Naive thymus-derived CD4-positive, alpha-beta T cell (primary cell): ENCODE data around the gene USP22. TPM values are rescaled to one million over a fixed set of nuclear protein-coding genes. Genes with fewer than 3 reads are reported as not detected.

ENCODE experiments used
- ATAC-seq: fragments of 150-1000 bp; cut with Tn5 transposase; 2 replicates; pipeline ENCODE4 v1.10.0; 2021; ENCODE audit warnings: mild to moderate bottlenecking, moderate library complexity
- CTCF ChIA-PET: fragments of 350-600 bp; sonication (Branson Sonifier 250); formaldehyde crosslinking; loops from one replicate; lab custom pipeline; 2021; ENCODE audit warnings: antibody characterized with exemption; lab: Charles Lee
- POLR2A ChIA-PET: fragments of 350-600 bp; sonication (Branson Sonifier 250); formaldehyde crosslinking; loops from one replicate; lab custom pipeline; 2021; ENCODE audit warnings: antibody characterized with exemption, inconsistent platforms; lab: Charles Lee
- DNase-seq, 9 donors: peaks; one replicate each; pipeline versions ENCODE4 v3.0.0 to v3.0.0-alpha.2; 2020 to 2022; ENCODE audit warnings: mixed read lengths in 1 of 9
- H3K27ac ChIP-seq: one replicate; pipeline ENCODE4 v1.7.0; 2013; ENCODE audit warnings: mild to moderate bottlenecking, low read depth, low read length, moderate library complexity
- H3K27me3 ChIP-seq, 2 donors: one replicate each; pipeline ENCODE4 v1.7.0; 2013; ENCODE audit warnings: low read length in 2 of 2, mild to moderate bottlenecking in 2 of 2, moderate library complexity in 2 of 2; ENCODE audit not compliant: control insufficient read depth in 2 of 2, insufficient read depth in 2 of 2
- H3K36me3 ChIP-seq, 3 experiments: 1 replicate in 2 of 3; 2 replicates in 1 of 3; pipeline ENCODE4 v1.7.0; 2013; ENCODE audit warnings: low read length in 3 of 3, mild to moderate bottlenecking in 3 of 3, moderate library complexity in 1 of 3; ENCODE audit not compliant: insufficient read depth in 3 of 3, control insufficient read depth in 2 of 3
- H3K4me1 ChIP-seq, 2 donors: one replicate each; pipeline ENCODE4 v1.7.0; 2013; ENCODE audit warnings: low read length in 2 of 2, mild to moderate bottlenecking in 2 of 2, moderate library complexity in 1 of 2; ENCODE audit not compliant: control insufficient read depth in 2 of 2, insufficient read depth in 2 of 2
- H3K4me3 ChIP-seq: 2 replicates; pipeline ENCODE4 v1.7.0; 2013; ENCODE audit warnings: mild to moderate bottlenecking, low read length
- H3K9me3 ChIP-seq, 3 experiments: 1 replicate in 2 of 3; 2 replicates in 1 of 3; pipeline ENCODE4 v1.7.0; 2013; ENCODE audit warnings: low read length in 3 of 3; ENCODE audit not compliant: control insufficient read depth in 2 of 3
- H3K27ac Mint-ChIP-seq, 9 donors: one replicate each; pipeline ENCODE4 v1.8.0; 2020 to 2022; ENCODE audit warnings: mixed read lengths in 9 of 9, mild to moderate bottlenecking in 8 of 9, moderate library complexity in 5 of 9, inconsistent platforms in 2 of 9
- H3K27me3 Mint-ChIP-seq, 5 donors: one replicate each; pipeline ENCODE4 v1.8.0; 2021 to 2022; ENCODE audit warnings: mixed read lengths in 5 of 5, mild to moderate bottlenecking in 1 of 5
- H3K36me3 Mint-ChIP-seq, 5 donors: one replicate each; pipeline ENCODE4 v1.8.0; 2020 to 2022; ENCODE audit warnings: mixed read lengths in 5 of 5, mild to moderate bottlenecking in 3 of 5, inconsistent platforms in 1 of 5
- H3K4me1 Mint-ChIP-seq, 7 donors: one replicate each; pipeline ENCODE4 v1.8.0; 2020 to 2022; ENCODE audit warnings: mixed read lengths in 7 of 7, mild to moderate bottlenecking in 3 of 7, inconsistent platforms in 1 of 7
- H3K4me3 Mint-ChIP-seq, 10 donors: one replicate each; pipeline ENCODE4 v1.8.0; 2020 to 2022; ENCODE audit warnings: mild to moderate bottlenecking in 10 of 10, mixed read lengths in 10 of 10, moderate library complexity in 6 of 10, inconsistent platforms in 2 of 10
- H3K9me3 Mint-ChIP-seq, 11 donors: one replicate each; pipeline ENCODE4 v1.8.0; 2020 to 2022; ENCODE audit warnings: mixed read lengths in 11 of 11, mild to moderate bottlenecking in 4 of 11, inconsistent platforms in 1 of 11, moderate library complexity in 1 of 11
- intact Hi-C, 2 donors: fragments of 100-400 bp; cut with micrococcal nuclease; formaldehyde crosslinking; loops; one replicate each; pipeline ENCODE4 v1.15.1; 2023
- polyA plus RNA-seq, 2 donors: library from polyadenylated mRNA; unstranded; fragments of 300-500 nt; fragmentation: Illumina TruSeq; gene quantifications; one replicate each; pipeline ENCODE4 v1.2.3, GENCODE V29; 2021
- total RNA-seq, 6 experiments: library from RNA in 5 of 6; stranded (reverse) in 5 of 6; gene quantifications; 1 replicate in 5 of 6; 2 replicates in 1 of 6; pipeline ENCODE4 v1.2.3 and lab custom pipeline; 2021 to 2026

The USP22 gene
- total RNA-seq = 100 to 1,000 TPM; 134 to 172 (median 159) TPM
- 10 to 100 TPM; 35.0 to 50.7 TPM for polyA plus RNA-seq
- 248 reads per million, percentile 95 among the genes with 10 or more reads in this experiment for total RNA-seq (lab: John Stamatoyannopoulos, UW)

DNA sequence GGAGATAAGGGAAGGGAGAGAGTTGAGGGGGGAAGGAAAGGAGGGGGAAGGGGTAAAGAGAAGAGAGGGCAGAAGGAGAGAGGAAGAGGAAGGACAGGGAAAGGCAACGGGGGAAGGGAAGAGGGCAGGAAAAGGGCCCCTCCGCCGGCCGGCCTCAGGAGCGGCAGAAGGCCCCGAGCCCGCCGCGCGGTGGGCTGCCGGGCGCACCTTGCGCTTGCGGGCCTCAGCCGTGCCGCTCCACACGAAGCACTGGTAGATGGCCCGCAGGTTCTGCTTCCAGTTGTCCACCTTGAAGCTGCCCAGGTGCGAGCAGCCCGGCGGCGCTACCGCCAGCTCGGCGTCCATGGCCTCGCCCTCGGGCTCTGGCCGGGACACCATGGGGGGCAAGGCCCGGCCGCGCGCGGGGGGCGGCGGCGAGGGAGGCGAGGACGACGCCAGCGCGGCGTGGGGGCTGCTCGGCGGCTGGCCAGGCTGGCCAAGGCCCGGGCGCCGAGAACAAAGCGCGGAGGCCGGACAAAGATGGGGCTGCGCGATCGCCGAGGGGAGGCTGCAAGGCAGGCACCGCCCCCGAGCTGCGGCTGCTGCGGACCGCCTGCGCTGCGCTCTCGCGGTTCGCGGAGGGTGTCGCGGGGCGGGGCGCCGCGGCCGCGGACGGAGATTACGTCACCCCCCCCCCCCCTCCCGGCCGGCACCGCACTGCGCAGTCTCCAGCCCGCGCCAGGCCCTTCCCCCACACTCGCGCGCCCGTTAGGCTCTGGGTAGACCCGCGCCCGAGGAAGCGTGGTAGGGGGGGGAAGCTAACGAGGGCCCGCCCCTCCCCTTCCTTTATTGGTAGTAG lies at the start of gene USP22:
Gene USP22, minus strand, starts transcription at position 554 of the 838 bp plus-strand sequence. Its CDS starts 176 bp downstream, at position 378.
- intact Hi-C loops = loop anchor here (1.0 to 10.0 kb wide), 18 partner anchors 8 to 1665 kb away; partner anchors contain the start of genes DHRS7B (in 2 of the 2), MAP2K3 (in 2 of the 2), NATD1 (in 2 of the 2) and TMEM11 (in 2 of the 2)
- Histone ChIP-seq H3K4me3 (peak within 1 kb of the TSS; percentile 79), H3K27ac (peak within 1 kb of the TSS; percentile 100), H3K4me1 (peaks cover 12 to 23% of the 10 kb centered on the region in 2 donors), H3K36me3 (peaks cover 0 to 5% (median 1%) of the 10 kb centered on the region in 3 experiments), H3K27me3 (no peaks in the 10 kb centered on the region), H3K9me3 (no peaks in the 10 kb centered on the region)
- Mint-ChIP-seq H3K27ac (peak within 1 kb of the TSS; percentile 91 to 97 (median 94)), H3K4me3 (peak within 1 kb of the TSS; percentile 90 to 97 (median 94)), H3K9me3 (peaks cover 0 to 2% (median 0%) of the 10 kb centered on the region in 11 donors), H3K36me3 (peaks cover 0 to 2% (median 0%) of the 10 kb centered on the region in 5 donors), H3K27me3 (no peaks in the 10 kb centered on the region), H3K4me1 (peaks cover 18 to 49% (median 35%) of the 10 kb centered on the region in 7 donors)
- ATAC-seq (peak; percentile 65), DNase-seq (peak in 3 of 9 donors; percentile 84 to 93 (median 89))
- ChIA-PET POLR2A (interaction anchor here (0.6 to 3.3 kb wide), 21 partner anchors 8 to 1065 kb away, joined by 3 to 20 read pairs (median 4); partner anchors contain the start of genes AKAP10, DHRS7B, NATD1 and TMEM11), CTCF (interaction anchor here (0.8 to 2.3 kb wide), 13 partner anchors 8 to 470 kb away, joined by 3 to 10 read pairs (median 5); partner anchors contain the start of gene TMEM11)

DNA sequence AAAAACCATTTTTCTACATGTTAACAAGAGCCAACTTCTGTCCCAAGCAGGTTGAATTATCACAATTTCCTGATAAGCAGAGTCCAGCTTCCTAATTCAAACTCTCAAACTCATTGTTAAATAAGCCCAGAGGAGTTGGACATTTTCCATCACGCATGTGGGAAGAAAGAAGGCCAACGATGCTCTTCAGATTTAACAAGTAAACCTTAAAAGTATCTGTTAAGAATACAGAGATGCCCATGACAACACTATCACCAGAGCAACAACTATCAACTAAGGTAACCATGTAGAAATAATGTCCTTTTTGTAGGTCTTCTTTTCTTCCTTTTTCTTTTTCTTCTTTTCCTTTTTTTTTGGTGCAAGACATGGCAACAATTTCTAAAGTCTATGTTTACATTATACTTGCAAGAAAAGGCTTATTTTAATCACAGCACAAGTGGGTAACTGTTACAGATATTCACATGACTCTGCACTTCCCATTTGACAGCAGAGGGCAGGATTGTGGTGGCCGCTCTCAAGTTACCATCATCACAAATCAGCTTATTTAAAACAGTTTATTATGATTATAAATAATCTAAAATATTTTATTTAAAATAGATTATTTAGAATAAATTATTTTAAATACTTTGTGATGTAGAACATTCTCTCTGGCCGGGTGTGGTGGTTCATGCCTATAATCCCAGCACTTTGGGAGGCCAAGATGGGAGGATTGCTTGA lies 48.2 kb upstream of the USP22 start:
- ATAC-seq = no peak
- peaks cover 0 to 2% (median 0%) of the 10 kb centered on the region in 5 donors for H3K27me3 Mint-ChIP-seq
- POLR2A ChIA-PET = no interaction called here

DNA sequence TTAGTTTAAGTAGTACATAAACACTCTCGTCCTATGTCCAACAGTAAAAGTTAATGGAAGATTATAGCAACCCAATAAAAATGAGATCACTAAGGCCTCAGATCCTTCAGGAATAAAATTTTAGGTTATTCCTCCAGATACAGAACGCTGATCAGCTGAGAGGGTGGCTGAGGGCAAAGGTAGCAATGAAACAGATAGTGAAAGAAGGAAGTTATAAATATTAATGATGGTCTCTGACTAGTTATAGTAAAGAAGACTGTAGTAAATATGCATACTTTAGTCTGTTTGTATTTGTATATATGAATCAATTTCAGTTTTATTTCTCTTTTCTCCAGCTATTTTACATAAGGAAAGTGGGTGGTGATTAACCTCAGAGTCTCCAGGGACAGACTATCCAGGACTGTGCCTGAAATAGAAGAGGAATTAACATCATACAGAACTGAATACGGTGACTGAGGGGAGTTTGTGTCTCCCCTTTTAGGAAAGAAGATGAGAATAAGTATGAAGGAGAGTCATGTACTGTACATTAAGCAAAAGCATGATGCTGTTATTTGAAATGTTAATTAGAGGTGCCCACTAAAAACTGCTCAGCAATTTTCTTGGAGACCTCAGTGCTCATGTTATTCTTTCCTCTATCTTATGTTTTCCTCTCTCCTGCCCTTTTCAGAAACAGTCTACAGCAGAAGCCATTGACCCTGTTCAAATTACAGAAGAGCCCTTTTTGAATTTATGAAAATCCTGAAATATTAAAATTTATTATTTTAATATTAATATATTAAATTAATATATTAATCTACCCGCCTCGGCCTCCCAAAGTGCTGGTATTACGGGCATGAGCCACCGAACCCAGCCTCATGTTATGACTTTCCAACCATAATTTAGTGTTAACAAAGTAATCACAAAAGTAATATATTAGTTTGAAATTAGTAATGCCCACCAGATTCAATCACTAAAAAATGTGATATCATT lies 47.4 kb upstream of the USP22 start:
- Histone ChIP-seq H3K36me3 (no peaks in the 10 kb centered on the region), H3K9me3 (no peaks in the 10 kb centered on the region), H3K4me3 (no peak overlapping the region), H3K27me3 (no peaks in the 10 kb centered on the region), H3K27ac (no peak overlapping the region), H3K4me1 (no peaks in the 10 kb centered on the region)
- DNase-seq (no peak), ATAC-seq (no peak)
- Mint-ChIP-seq H3K27me3 (peaks cover 0 to 4% (median 0%) of the 10 kb centered on the region in 5 donors), H3K36me3 (no peaks in the 10 kb centered on the region), H3K9me3 (peaks cover 0 to under 1% (median 0%) of the 10 kb centered on the region in 11 donors), H3K4me1 (no peaks in the 10 kb centered on the region), H3K27ac (no peak overlapping the region), H3K4me3 (no peak overlapping the region)
- intact Hi-C loops = no loop called here
- ChIA-PET CTCF (no interaction called here), POLR2A (interaction anchor here (0.5 kb wide), 1 partner anchor 57 kb away, joined by 3 read pairs; no protein-coding TSS in a partner anchor)

More for the DNA sequence above, 48.2 kb upstream of the USP22 start:
- Mint-ChIP-seq H3K27ac (no peak overlapping the region), H3K4me1 (no peaks in the 10 kb centered on the region), H3K9me3 (no peaks in the 10 kb centered on the region), H3K4me3 (no peak overlapping the region), H3K36me3 (no peaks in the 10 kb centered on the region)
- H3K36me3 ChIP-seq = no peaks in the 10 kb centered on the region
- H3K27ac ChIP-seq = no peak overlapping the region
- no peaks in the 10 kb centered on the region for H3K9me3 ChIP-seq
- H3K4me3 ChIP-seq = no peak overlapping the region
- no peaks in the 10 kb centered on the region for H3K27me3 ChIP-seq
- CTCF ChIA-PET = no interaction called here
- intact Hi-C loops = no loop called here
- no peak for DNase-seq
- no peaks in the 10 kb centered on the region for H3K4me1 ChIP-seq

DNA sequence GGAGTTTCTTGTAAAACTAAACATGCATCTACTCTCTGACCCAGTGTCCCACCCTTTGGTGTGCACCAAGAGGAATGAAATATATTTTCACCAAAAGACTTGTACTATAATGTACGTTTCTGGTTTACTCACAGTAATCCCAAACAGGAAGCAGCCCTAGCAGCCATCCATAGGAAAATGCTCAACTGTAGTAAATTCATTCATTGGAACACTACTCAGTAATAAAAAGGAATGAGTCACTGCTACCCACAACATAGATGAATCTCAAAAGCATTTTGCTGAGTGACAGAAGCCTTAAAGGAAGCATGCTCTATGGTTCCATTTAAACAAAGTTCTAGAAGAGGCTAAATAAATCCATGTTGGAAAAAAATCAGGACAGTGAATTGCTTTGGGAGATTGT lies 46.3 kb upstream of the USP22 start:
- Histone ChIP-seq H3K27ac (no peak overlapping the region), H3K9me3 (no peaks in the 10 kb centered on the region), H3K4me1 (no peaks in the 10 kb centered on the region), H3K4me3 (no peak overlapping the region), H3K27me3 (no peaks in the 10 kb centered on the region), H3K36me3 (no peaks in the 10 kb centered on the region)
- DNase-seq = no peak
- Mint-ChIP-seq H3K9me3 (peaks cover 0 to 3% (median 0%) of the 10 kb centered on the region in 11 donors), H3K4me1 (no peaks in the 10 kb centered on the region), H3K27ac (no peak overlapping the region), H3K27me3 (peaks cover 0 to 11% (median 5%) of the 10 kb centered on the region in 5 donors), H3K4me3 (no peak overlapping the region), H3K36me3 (no peaks in the 10 kb centered on the region)
- POLR2A ChIA-PET = no interaction called here
- intact Hi-C loops = no loop called here
- no peak for ATAC-seq
- CTCF ChIA-PET = no interaction called here

DNA sequence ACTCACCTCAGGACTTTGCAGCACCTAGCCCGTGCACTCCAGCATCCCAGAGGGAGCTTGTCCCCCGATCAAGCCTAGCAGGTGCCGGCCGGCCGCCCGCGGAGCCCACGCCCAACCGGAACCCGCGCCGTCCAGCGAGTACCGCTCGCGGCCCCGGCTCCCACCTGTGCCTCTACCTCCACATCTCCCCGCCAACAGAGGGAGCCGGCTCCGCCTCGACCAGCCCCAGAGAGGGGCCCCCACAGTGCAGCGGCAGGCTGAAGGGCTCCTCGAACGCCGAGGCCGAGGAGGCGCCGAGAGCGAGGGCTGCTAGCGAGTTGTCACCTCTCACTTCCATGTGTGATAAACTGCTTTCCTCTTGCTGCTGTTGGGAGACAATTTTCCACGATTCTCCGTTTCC lies 42.9 kb upstream of the USP22 start:
- ChIA-PET POLR2A (no interaction called here), CTCF (no interaction called here)
- Mint-ChIP-seq H3K9me3 (peaks cover 0 to 5% (median 0%) of the 10 kb centered on the region in 11 donors), H3K4me1 (peaks cover 0 to 1% (median 0%) of the 10 kb centered on the region in 7 donors), H3K27me3 (peaks cover 0 to 14% (median 5%) of the 10 kb centered on the region in 5 donors), H3K27ac (no peak overlapping the region), H3K4me3 (peak overlapping the region in 3 of 10 donors; percentile 45 to 75 (median 60)), H3K36me3 (peaks cover 0 to 4% (median 0%) of the 10 kb centered on the region in 5 donors)
- Histone ChIP-seq H3K9me3 (no peaks in the 10 kb centered on the region), H3K27me3 (no peaks in the 10 kb centered on the region), H3K4me1 (no peaks in the 10 kb centered on the region), H3K27ac (no peak overlapping the region), H3K4me3 (no peak overlapping the region), H3K36me3 (no peaks in the 10 kb centered on the region)
- no peak for ATAC-seq
- intact Hi-C loops = no loop called here
- no peak for DNase-seq
